Measurements from ENCODE around the gene ADGRF5.
A peak's percentile ranks its signal among the peaks of the same experiment; 100 is the strongest.

Gene ADGRF5, protein sequence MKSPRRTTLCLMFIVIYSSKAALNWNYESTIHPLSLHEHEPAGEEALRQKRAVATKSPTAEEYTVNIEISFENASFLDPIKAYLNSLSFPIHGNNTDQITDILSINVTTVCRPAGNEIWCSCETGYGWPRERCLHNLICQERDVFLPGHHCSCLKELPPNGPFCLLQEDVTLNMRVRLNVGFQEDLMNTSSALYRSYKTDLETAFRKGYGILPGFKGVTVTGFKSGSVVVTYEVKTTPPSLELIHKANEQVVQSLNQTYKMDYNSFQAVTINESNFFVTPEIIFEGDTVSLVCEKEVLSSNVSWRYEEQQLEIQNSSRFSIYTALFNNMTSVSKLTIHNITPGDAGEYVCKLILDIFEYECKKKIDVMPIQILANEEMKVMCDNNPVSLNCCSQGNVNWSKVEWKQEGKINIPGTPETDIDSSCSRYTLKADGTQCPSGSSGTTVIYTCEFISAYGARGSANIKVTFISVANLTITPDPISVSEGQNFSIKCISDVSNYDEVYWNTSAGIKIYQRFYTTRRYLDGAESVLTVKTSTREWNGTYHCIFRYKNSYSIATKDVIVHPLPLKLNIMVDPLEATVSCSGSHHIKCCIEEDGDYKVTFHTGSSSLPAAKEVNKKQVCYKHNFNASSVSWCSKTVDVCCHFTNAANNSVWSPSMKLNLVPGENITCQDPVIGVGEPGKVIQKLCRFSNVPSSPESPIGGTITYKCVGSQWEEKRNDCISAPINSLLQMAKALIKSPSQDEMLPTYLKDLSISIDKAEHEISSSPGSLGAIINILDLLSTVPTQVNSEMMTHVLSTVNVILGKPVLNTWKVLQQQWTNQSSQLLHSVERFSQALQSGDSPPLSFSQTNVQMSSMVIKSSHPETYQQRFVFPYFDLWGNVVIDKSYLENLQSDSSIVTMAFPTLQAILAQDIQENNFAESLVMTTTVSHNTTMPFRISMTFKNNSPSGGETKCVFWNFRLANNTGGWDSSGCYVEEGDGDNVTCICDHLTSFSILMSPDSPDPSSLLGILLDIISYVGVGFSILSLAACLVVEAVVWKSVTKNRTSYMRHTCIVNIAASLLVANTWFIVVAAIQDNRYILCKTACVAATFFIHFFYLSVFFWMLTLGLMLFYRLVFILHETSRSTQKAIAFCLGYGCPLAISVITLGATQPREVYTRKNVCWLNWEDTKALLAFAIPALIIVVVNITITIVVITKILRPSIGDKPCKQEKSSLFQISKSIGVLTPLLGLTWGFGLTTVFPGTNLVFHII (N-terminal part only)

DNA sequence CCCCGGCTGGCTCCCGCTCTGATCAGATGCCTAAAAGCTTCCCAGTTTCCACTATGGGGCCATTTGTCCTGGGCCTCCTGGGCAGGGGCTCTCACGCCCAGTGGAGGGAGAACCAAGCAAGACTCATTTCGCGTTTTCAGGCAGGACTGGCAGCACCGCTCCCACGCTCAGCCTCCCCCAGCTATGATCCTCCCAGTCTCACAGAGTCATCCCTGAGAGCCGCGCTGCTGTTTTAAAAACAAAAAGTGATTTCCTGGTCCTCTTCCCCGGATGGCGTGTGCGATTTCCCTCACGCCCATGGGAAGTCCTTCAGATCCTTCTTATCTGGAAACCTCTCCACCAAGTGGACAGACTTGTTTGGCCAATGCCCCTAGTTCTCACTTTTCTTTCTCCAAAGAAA is at the start of gene ADGRF5:
Gene ADGRF5 (minus strand): TSS at position 208 of the 400 bp plus-strand sequence. CDS start 15,176 bp downstream, outside the sequence.
- no peak for DNase-seq

DNA sequence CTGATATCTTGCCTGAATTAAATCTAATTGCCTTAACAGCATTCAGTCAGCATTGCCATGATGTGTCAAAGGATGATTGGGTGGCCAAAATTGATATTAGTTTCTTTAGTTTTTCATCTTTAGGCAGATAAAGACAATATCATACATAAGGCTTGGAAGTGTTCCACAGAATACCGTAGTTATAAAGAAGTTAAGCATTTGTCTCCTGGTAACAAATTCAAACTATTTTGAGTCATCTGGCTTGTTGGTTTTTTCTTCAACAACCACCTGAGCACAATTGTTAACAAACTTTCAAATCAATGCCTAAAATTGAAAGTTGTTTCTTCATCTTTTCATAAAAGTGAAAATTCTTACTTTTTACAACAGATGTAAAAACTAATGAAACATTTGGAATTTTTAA is 47.5 kb upstream of the ADGRF5 start:
- DNase-seq = no peak

GRCh38 chr6:46967826-46968349 is 46.1 kb upstream of the ADGRF5 start:
- DNase-seq = no peak

- no peak for DNase-seq
These were observed 43.2 kb upstream of the ADGRF5 start for GRCh38 chr6:46964716-46965519.

DNA sequence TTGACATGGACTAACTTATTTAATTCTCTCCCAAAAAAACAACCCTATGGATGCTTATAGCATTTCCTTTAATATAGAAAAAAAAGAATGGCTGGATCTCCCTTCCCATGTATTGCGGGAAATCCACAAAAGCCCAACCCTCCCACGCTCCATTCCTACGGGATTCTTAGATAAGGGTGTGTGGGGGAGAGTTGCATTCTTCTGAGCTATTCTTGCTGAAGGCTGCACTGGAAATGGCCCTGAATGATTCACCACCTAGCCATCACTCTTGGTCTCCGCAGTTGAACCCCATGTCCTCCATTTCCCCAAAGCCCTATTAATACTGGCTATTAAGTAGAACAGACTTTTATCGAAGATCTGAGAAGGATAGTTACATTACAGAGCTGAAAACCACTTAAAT is 41.9 kb upstream of the ADGRF5 start:
- DNase-seq = no peak

DNA sequence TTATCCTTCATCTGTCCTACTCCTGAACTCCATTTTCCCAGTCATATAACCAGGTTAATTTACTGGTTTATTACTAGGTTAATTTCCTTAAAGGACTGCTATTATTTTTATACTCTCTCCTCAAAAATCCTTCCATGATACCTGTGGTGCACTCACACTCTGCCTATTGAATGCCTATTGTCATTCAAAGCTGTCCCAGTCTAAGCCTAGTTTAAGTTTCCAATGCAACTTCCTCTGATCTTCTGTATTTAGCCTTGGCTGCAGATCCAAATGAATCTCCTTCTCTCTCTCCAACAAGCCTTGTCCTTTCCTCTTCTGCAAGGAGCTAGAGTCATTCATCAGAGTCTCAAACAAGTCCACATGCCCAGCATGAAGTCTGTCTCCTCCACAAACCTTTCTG is 41.3 kb upstream of the ADGRF5 start:
- DNase-seq = no peak

GRCh38 chr6:46961711-46962110 is 40.0 kb upstream of the ADGRF5 start:
- DNase-seq = no peak

DNA sequence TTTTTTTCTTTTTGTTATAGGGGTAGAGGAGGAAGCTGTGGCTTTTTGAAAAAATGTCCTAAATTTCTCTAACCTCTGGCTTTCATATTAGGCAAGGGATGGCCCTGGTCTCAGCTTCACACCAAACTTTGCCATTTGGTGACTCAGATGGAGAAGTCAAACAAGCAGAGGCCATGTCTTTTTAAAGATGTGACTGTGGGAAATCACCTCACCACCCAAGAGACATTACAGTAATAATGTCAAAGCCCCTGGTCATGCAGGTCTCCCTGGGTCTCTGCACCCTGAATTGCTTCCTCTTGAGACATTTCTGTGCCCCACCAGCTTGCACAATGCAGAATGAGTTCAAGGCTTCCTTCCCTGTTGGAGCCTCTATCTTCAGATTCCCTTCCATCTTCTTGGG is 39.5 kb upstream of the ADGRF5 start:
- DNase-seq = no peak

DNA sequence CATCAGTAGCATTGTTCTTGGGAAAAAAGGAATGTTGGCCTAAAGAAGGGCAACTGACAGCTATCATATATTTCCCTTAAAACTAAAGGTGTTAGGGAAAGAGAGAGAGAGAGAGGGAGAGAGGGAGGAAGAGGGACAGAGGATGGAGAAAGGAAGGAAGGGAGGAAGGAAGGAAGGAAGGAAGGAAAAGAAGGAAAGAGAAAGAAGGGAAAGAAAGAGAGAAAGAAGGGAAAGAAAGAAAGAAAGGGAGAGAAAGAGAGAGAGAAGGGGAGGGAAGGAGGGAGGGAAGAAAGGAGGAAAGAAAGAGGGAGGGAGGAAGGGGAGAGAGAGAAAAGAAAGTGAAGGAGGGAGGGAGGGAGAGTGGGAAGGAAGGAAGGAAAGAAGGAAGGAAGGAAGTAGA is 37.7 kb upstream of the ADGRF5 start:
- DNase-seq = no peak

DNA sequence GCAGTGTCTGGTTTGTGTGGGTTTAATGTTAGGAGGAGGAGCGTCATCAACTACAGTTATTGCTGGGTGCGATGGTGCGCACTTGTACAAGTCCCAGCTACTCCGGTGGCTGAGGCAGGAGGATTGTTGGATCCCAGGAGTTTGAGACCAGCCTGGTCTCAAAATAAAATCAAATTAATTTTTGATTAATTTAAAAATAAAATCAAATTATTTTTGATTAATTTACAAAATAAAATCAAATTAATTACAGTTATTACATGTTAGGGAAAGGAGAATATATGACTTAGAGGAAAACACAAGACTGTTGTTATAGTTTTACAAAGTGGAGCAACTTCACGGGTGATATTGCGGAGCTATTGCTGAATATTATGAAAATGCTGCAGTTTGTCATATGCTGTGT is 34.7 kb upstream of the ADGRF5 start:
- DNase-seq = no peak

DNA sequence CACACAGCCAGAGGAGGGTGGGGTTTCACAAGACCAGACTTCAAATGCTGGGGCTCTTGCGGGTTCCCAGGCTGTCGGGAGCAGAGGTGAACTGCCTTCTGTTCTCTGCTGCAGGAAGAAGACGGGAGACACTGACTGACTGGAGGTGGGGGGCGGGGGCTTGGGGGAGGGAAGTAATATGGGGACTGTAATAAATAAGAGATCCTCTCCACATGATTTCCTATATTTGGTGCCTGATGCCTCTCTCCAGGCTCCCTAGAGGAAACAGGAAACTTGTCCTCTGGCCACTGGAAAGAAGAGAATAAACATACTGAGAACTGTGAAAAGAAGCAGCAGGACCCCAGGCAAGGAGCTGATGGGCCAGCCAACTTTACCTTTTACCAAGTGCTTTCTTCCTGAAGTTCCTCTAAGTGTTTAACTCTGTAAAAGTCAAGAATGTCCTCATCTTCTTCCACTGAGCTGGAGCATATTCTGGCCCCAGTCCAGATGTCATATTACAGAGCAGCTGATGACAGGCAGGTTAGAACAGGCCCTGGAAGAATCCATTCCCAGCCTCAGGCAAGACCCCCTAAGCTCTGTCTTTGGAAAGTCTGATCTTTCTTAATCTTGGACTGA is 33.2 kb upstream of the ADGRF5 start:
- peak; percentile 80 for DNase-seq

- no peak for DNase-seq
These were observed 32.2 kb upstream of the ADGRF5 start for GRCh38 chr6:46953921-46954320.

- no peak for DNase-seq
These were observed 28.0 kb upstream of the ADGRF5 start for GRCh38 chr6:46949632-46950280.

DNA sequence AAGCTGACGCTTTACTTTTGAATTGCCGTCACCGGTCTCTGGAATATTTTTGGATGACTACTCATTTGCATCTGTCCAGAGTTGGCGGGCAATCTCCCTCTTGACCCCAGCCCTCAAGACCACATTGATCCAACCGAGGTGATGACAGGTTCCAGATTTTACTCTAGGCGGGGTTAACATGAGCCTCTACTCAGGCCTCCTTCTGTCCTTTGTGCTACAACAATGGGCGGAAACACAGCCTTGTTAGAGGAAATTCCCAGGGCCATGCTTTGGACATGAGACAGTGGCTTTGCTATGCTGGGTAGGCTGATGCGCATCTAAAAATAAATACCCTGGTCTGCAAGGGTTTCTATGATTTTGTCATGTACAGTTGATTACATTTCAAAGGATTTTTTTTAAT is 27.0 kb upstream of the ADGRF5 start:
- DNase-seq = no peak

GRCh38 chr6:46947497-46947896 is 25.8 kb upstream of the ADGRF5 start:
- DNase-seq = no peak

DNA sequence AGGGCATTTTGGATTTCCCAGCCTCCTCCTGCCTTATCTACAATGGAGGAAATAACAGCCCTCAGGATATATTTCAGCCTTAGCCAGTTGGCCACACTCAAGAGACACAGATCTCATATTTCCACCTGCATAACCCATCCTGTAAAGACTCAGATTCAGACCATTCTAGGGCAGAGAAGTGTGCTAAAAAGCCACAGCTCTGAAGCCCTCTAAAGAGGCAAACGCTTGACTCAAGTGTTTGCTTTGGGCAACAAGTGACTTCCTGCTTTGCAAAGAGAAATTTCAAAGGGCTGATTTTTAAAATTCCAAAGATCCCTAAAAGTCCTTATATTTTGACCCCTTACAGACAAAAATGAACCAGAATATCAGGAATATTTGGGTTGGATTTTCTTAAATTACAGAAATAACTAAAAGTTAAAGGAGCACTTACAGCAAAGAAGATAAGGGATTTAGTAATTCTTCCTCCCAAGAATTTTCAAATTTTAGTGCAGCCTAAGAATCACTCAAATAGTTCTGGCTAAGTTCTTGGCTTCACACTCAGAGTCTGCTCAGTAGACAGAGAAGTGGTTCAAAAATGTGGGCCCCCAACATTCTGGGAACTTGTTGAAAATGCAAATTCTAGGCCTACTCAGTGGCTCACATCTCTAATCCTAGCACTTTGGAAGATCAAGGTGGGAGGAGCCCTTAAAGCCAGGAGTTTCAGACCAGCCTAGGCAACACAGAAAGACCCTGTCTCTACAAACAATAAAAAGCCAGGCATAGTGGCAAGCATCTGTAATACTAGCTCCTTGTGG is 18.9 kb upstream of the ADGRF5 start:
- DNase-seq = no peak

- DNase-seq = no peak
These were observed 15.9 kb upstream of the ADGRF5 start for GRCh38 chr6:46937642-46938041.

DNA sequence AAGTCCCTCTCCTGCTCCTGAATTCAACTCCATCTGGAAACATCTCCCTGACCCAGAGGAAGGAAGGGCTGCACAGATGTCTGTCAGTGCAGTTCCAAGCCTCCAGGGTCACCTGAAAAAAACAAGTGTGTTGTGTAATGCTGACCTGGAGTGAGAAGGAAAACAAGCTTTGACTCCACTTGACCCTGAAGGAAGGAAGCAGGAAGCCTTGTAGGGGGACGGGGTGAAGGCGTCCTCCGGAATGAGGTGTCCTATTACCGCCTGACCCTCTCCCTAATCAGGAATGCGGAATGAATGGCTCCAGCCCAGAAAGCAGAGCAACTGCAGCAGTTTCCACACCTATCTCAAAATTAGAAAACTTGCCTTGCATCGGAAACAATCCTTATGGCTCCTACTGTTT is 13.9 kb upstream of the ADGRF5 start:
- no peak for DNase-seq

DNA sequence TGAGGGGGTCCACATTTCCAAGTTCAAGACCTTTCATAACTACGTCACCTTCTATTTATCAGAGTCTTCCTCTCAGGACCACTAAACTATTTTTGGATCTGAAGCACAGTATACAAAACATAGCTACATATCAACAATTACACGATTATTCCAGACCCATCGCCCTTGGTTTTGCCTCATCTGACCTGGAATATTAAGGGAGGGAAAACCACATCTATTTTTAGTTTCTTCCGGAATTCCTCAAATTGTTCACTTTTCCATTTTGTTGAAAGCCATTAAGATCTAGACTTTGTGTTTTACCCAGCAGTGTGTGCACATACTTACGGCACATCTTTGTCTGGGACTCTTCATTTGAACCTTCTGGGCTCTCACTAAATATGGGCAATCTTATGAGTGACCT is 12.0 kb upstream of the ADGRF5 start:
- no peak for DNase-seq

Data from NCI-H2171 (cell line).